ENCODE data around the gene PNRC1.

The PNRC1 gene

DNA sequence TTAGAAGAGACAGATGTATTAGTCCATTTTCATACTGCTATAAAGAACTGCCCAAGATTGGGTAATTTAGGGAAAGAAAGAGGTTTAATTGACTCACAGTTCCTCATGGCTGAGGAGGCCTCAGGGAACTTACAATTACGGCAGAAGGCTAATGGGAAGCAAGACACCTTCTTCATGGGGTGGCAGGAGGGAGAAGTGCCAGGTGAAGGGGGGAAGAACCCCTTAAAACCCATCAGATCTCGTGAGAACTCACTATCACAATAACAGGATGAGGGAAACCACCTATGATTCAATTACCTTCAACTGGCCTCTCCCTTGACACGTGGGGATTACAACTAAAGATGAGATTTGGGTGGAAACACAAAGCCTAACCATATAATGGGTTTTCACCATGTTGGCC, 28.9 kb upstream of the PNRC1 start:
- Histone ChIP-seq H3K36me3 (replicated peaks; ENCODE audit: insufficient read depth, low read length) (no peaks in the 10 kb centered on the region), H3K4me3 (ENCODE audit: low read length) (no peak overlapping the region), H3K79me2 (ENCODE audit: low read length) (no peaks in the 10 kb centered on the region), H3K4me2 (ENCODE audit: low read depth, low read length) (no peak overlapping the region), H3K27me3 (replicated peaks; ENCODE audit: insufficient read depth, low read length) (no peaks in the 10 kb centered on the region), H3K9ac (ENCODE audit: low read length) (no peak overlapping the region), H2AFZ (ENCODE audit: low read length) (no peak overlapping the region), H3K4me1 (ENCODE audit: low read length) (no peaks in the 10 kb centered on the region), H4K20me1 (ENCODE audit: insufficient read depth, low read length) (no peaks in the 10 kb centered on the region), H3K9me3 (replicated peaks; ENCODE audit: insufficient read depth, low read length) (no peaks in the 10 kb centered on the region), H3K27ac (ENCODE audit: low read length) (no peak overlapping the region), H3F3A (ENCODE audit: insufficient read depth, low read length) (no peaks in the 10 kb centered on the region), H3K9me2 (replicated peaks; ENCODE audit: insufficient read depth, low read length) (no peaks in the 10 kb centered on the region)
- TF ChIP-seq, protein P1, sequence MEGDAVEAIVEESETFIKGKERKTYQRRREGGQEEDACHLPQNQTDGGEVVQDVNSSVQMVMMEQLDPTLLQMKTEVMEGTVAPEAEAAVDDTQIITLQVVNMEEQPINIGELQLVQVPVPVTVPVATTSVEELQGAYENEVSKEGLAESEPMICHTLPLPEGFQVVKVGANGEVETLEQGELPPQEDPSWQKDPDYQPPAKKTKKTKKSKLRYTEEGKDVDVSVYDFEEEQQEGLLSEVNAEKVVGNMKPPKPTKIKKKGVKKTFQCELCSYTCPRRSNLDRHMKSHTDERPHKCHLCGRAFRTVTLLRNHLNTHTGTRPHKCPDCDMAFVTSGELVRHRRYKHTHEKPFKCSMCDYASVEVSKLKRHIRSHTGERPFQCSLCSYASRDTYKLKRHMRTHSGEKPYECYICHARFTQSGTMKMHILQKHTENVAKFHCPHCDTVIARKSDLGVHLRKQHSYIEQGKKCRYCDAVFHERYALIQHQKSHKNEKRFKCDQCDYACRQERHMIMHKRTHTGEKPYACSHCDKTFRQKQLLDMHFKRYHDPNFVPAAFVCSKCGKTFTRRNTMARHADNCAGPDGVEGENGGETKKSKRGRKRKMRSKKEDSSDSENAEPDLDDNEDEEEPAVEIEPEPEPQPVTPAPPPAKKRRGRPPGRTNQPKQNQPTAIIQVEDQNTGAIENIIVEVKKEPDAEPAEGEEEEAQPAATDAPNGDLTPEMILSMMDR (IDR thresholded peaks at IDR 0.05; ENCODE audit: low read length): no peak
- TF ChIP-seq EZH2phosphoT487 (IDR thresholded peaks at IDR 0.05; ENCODE audit: low read length) (no peak), EZH2 (optimal IDR thresholded peaks at IDR 0.05; ENCODE audit: low read depth, low read length) (no peak)
- DNase-seq: no peak

DNA sequence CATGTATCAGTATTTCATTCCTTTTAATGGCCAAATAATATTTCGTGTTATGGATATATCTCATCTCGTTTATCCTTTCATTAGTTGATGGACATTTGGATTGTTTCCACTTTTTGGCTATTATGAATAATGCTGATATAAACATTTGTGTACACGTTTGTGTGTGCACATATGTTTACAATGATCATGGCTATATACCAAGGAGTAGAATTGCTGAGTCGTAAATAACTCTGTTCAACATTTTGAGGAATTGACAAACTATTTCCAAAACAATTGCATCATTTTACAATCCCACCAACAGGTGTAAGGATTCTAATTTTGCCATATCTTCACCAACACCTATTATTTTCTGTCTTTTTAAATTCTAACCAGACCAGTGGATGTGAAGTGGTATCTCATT, 26.3 kb upstream of the PNRC1 start:
- no peaks in the 10 kb centered on the region for H3K4me1 ChIP-seq (ENCODE audit: low read length)
- DNase-seq: no peak
- no peaks in the 10 kb centered on the region for H3K27me3 ChIP-seq (replicated peaks; ENCODE audit: insufficient read depth, low read length)
- H3K27ac ChIP-seq (ENCODE audit: low read length): no peak overlapping the region
- H3K36me3 ChIP-seq (replicated peaks; ENCODE audit: insufficient read depth, low read length): no peaks in the 10 kb centered on the region
- H2AFZ ChIP-seq (ENCODE audit: low read length): no peak overlapping the region
- no peaks in the 10 kb centered on the region for H4K20me1 ChIP-seq (ENCODE audit: insufficient read depth, low read length)
- H3K79me2 ChIP-seq (ENCODE audit: low read length): no peaks in the 10 kb centered on the region
- H3K9me2 ChIP-seq (replicated peaks; ENCODE audit: insufficient read depth, low read length): no peaks in the 10 kb centered on the region
- H3K4me3 ChIP-seq (ENCODE audit: low read length): no peak overlapping the region
- H3F3A ChIP-seq (ENCODE audit: insufficient read depth, low read length): no peaks in the 10 kb centered on the region
- H3K4me2 ChIP-seq (ENCODE audit: low read depth, low read length): no peak overlapping the region
- H3K9ac ChIP-seq (ENCODE audit: low read length): no peak overlapping the region
- TF ChIP-seq EZH2 (optimal IDR thresholded peaks at IDR 0.05; ENCODE audit: low read depth, low read length): no peak
- TF ChIP-seq EZH2phosphoT487 (IDR thresholded peaks at IDR 0.05; ENCODE audit: low read length): no peak
- TF ChIP-seq, protein P1 (IDR thresholded peaks at IDR 0.05; ENCODE audit: low read length): no peak
- H3K9me3 ChIP-seq (replicated peaks; ENCODE audit: insufficient read depth, low read length): no peaks in the 10 kb centered on the region

DNA sequence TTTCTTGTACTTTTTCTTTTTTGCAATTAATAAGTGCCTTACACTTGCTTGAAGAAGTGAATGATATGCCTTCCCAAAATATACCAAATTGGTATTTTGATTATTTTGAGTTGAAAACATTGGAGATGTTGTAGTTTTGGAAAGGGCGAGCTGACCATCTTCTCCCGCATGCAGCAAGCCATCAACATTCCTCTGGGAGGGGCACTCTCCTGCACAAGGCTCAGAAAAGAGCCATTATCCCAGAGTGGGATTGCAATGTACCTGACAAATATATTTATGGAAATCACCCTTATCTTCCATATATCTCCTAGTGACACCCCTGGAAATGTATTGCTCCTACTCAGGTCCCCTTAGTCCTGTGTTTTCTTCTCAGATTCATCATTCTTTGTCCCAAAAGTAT, 22.8 kb upstream of the PNRC1 start:
- H3K4me2 ChIP-seq (ENCODE audit: low read depth, low read length): no peak overlapping the region
- no peaks in the 10 kb centered on the region for H3K9me3 ChIP-seq (replicated peaks; ENCODE audit: insufficient read depth, low read length)
- no peaks in the 10 kb centered on the region for H3K4me1 ChIP-seq (ENCODE audit: low read length)
- no peak overlapping the region for H3K9ac ChIP-seq (ENCODE audit: low read length)
- no peaks in the 10 kb centered on the region for H3K9me2 ChIP-seq (replicated peaks; ENCODE audit: insufficient read depth, low read length)
- H3K79me2 ChIP-seq (ENCODE audit: low read length): no peaks in the 10 kb centered on the region
- H4K20me1 ChIP-seq (ENCODE audit: insufficient read depth, low read length): no peaks in the 10 kb centered on the region
- no peak overlapping the region for H3K27ac ChIP-seq (ENCODE audit: low read length)
- no peak for DNase-seq
- H3K4me3 ChIP-seq (ENCODE audit: low read length): no peak overlapping the region
- H3F3A ChIP-seq (ENCODE audit: insufficient read depth, low read length): no peaks in the 10 kb centered on the region
- TF ChIP-seq EZH2 (optimal IDR thresholded peaks at IDR 0.05; ENCODE audit: low read depth, low read length): no peak
- no peak overlapping the region for H2AFZ ChIP-seq (ENCODE audit: low read length)
- H3K36me3 ChIP-seq (replicated peaks; ENCODE audit: insufficient read depth, low read length): no peaks in the 10 kb centered on the region
- no peaks in the 10 kb centered on the region for H3K27me3 ChIP-seq (replicated peaks; ENCODE audit: insufficient read depth, low read length)

DNA sequence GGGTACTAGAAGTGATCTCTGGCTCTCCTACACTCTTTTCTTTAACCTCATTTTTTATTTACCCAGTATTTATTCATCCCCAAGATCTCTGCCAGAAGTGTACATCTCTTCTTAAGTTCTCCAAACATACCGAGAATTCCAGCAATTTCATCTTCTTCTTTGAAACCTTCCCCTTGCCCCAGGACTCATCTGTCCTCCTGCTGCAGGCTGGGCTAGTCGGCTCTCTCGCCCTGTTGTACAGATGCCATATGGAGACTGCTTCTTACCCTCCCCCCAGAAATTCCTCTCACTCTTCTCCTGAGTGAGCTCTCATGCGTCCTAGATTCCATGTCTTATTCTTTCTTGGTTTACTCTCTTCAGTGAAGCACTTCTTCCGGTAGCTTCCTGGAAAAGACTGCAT, 21.9 kb upstream of the PNRC1 start:
- Histone ChIP-seq H3K4me3 (ENCODE audit: low read length) (no peak overlapping the region), H4K20me1 (ENCODE audit: insufficient read depth, low read length) (no peaks in the 10 kb centered on the region), H3K9me2 (replicated peaks; ENCODE audit: insufficient read depth, low read length) (no peaks in the 10 kb centered on the region), H3K27ac (ENCODE audit: low read length) (no peak overlapping the region), H2AFZ (ENCODE audit: low read length) (no peak overlapping the region), H3K9me3 (replicated peaks; ENCODE audit: insufficient read depth, low read length) (no peaks in the 10 kb centered on the region), H3K4me2 (ENCODE audit: low read depth, low read length) (no peak overlapping the region), H3K9ac (ENCODE audit: low read length) (no peak overlapping the region), H3K79me2 (ENCODE audit: low read length) (no peaks in the 10 kb centered on the region), H3K36me3 (replicated peaks; ENCODE audit: insufficient read depth, low read length) (no peaks in the 10 kb centered on the region), H3F3A (ENCODE audit: insufficient read depth, low read length) (no peaks in the 10 kb centered on the region), H3K27me3 (replicated peaks; ENCODE audit: insufficient read depth, low read length) (no peaks in the 10 kb centered on the region), H3K4me1 (ENCODE audit: low read length) (no peaks in the 10 kb centered on the region)
- no peak for DNase-seq
- TF ChIP-seq EZH2 (optimal IDR thresholded peaks at IDR 0.05; ENCODE audit: low read depth, low read length): no peak
- TF ChIP-seq, protein P1 (IDR thresholded peaks at IDR 0.05; ENCODE audit: low read length): no peak
- TF ChIP-seq EZH2phosphoT487 (IDR thresholded peaks at IDR 0.05; ENCODE audit: low read length): no peak
